ENCODE results near the gene GATA5.

- TF ChIP-seq CTCF (IDR thresholded peaks at IDR 0.05; ENCODE audit: insufficient read depth, low read length) (no peak), POLR2AphosphoS5 (IDR thresholded peaks at IDR 0.05; ENCODE audit: low read depth) (no peak), SPI1 (IDR thresholded peaks at IDR 0.05; ENCODE audit: borderline replicate concordance, low read depth) (no peak), REST (IDR thresholded peaks at IDR 0.05; ENCODE audit: insufficient replicate concordance, low read depth) (no peak), GABPA (IDR thresholded peaks at IDR 0.05; ENCODE audit: low read depth) (no peak)
Observed at GRCh38 chr20:62419759-62420158, 56.0 kb downstream of the GATA5 start.
